ENCODE results near the gene KIF23.

Gene KIF23

DNA sequence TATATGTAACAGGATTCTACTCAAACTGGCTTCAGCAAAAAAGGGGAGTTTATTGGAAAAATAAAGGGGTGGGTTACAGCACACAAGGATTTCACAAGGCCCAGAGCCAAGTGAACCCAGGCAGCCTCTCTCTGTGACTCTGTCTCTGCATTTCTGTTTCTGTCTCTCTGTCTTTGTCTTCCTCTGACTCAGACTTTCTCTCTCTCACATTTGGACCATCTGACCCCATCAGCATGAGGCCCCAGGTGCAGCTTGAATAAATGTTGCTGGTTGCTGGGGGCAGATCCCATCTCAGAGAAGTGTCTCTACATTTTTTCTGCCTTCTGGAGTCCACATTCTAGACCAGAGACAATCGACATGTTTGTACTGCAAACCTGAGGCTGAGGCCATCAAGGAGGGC lies 83.5 kb downstream of the KIF23 start:
- DNase-seq: no peak

Data from COR-L47 (cell line).